ENCODE results near the gene ZSCAN9. TPM values are rescaled to one million over a fixed set of nuclear protein-coding genes. Genes with fewer than 3 reads are reported as not detected.

ZSCAN9 gene
- total RNA-seq, 3 donors from 2014 or later: 9.0 to 19.3 (median 19.3) TPM

DNA sequence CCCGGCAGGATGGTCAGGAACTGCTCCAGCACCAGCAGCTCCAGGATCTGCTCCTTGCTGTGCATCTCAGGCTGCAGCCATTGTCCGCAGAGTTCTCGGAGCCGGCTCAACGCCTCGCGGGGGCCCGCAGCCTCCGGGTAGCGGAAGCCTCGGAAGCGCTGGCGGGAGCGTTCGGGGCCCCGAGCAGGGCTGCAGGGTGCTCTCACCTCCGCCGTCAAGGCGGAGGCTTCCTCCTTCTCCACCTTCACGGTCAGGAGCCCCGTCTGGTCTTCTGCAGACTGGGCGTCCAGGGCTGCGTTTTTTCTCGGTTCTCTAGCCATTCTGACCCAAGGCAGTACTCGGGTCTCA is 26.6 kb downstream of the ZSCAN9 start:
- Histone ChIP-seq H3K9me3 (no peaks in the 10 kb centered on the region), H3K36me3 (no peaks in the 10 kb centered on the region), H3K27me3 (peaks cover 0 to 7% of the 10 kb centered on the region in 2 donors), H3K4me1 (peaks cover 2 to 5% of the 10 kb centered on the region in 2 donors), H3K4me3 (peak overlapping the region; percentile 61 to 90 (median 62)), H3K27ac (peak overlapping the region in 1 of 2 donors; percentile 45)
- intact Hi-C loops (cut with DNase I; ENCODE audit: low total_unique reads): no loop called here
- TF ChIP-seq, protein P1, sequence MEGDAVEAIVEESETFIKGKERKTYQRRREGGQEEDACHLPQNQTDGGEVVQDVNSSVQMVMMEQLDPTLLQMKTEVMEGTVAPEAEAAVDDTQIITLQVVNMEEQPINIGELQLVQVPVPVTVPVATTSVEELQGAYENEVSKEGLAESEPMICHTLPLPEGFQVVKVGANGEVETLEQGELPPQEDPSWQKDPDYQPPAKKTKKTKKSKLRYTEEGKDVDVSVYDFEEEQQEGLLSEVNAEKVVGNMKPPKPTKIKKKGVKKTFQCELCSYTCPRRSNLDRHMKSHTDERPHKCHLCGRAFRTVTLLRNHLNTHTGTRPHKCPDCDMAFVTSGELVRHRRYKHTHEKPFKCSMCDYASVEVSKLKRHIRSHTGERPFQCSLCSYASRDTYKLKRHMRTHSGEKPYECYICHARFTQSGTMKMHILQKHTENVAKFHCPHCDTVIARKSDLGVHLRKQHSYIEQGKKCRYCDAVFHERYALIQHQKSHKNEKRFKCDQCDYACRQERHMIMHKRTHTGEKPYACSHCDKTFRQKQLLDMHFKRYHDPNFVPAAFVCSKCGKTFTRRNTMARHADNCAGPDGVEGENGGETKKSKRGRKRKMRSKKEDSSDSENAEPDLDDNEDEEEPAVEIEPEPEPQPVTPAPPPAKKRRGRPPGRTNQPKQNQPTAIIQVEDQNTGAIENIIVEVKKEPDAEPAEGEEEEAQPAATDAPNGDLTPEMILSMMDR (IDR thresholded peaks at IDR 0.05): no peak
- TF ChIP-seq POLR2AphosphoS5 (IDR thresholded peaks at IDR 0.05) (no peak), POLR2A (IDR thresholded peaks at IDR 0.05) (no peak)
- DNase-seq (ENCODE audit: low spot score in 2 of 2): no peak

DNA sequence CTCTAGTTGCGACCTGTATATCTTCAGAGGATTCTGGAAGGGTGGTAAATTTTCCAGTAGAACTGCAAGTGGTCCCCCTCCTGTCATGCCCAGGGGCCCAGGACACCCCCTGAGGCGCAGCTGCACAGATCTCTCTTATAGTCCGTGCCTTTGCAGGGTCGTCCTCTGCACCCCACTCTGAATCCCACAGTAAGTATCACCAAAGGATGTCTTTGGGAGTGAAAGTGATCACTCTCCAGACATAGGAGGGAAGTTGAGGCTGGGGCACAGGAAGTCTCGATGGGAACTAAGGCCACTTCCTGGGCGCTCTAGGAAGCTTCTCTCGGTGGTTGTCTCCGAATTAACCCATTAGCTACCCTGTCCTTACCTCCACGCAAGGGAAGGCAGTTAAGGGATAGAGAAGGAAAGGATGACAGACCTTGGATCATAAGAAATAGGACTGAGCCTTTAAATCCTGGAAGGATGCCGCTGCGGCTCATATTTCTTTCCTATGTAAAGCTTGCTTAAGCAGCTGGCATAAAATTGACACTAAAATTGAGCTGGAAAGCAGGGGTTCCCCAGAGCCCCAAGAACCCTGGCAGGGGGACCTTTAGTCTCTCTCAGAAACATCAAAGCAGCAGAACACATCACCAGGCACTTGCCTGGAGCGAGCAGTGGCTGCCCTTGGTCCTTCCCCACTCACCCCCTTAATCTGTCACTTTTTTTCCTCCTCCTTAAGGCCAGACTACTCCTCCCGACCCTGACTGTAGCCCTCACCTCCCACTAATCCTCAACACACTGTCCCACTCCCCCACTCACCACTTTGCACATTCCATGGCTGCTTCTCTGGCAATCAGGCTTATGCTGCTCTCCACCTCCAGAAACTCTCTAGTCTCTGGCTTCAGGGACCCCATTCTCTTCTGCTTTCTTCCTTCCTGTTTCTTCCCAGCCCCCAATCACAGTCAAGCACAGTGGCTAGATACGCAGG is 27.2 kb downstream of the ZSCAN9 start, which contains the start of gene ZKSCAN4:
Gene ZKSCAN4, minus strand, starts transcription at position 261 of the 967 bp plus-strand sequence. CDS start 289 bp downstream, outside the sequence.
- intact Hi-C loops (cut with DNase I; ENCODE audit: low total_unique reads): no loop called here
- peaks cover 2 to 5% of the 10 kb centered on the region in 2 donors for H3K4me1 ChIP-seq
- H3K27ac ChIP-seq: peak within 1 kb of the TSS; percentile 9 to 45
- H3K4me3 ChIP-seq: peak within 1 kb of the TSS; percentile 61 to 90 (median 62)
- no peaks in the 10 kb centered on the region for H3K9me3 ChIP-seq
- DNase-seq (ENCODE audit: low spot score in 2 of 2): peak; percentile 29 to 56
- TF ChIP-seq POLR2AphosphoS5 (IDR thresholded peaks at IDR 0.05): peak in 2 of 3 donors; percentile 45 to 77
- TF ChIP-seq, protein P1 (IDR thresholded peaks at IDR 0.05): no peak
- H3K36me3 ChIP-seq: no peaks in the 10 kb centered on the region
- H3K27me3 ChIP-seq: peaks cover 0 to 7% of the 10 kb centered on the region in 2 donors

DNA sequence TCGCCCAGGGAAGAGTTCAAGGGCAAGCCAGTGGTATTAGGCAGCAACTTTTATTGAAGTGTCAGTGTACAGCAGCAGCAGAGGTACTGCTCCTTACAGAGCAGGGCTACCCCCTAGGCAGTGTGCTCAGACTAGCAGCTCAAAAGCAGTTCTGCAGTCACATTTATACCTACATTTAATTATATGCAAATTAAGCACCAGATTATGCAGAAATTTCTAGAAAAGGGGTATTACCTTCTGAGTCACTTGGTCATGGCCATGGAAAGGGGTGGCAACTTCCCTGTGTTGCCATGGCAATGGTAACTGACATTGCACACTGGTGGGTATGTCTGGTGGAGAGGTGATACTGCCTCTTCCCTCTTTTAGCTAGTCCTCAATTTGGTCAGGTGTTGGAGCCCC is 29.0 kb downstream of the ZSCAN9 start:
- Histone ChIP-seq H3K36me3 (no peaks in the 10 kb centered on the region), H3K4me3 (no peak overlapping the region), H3K9me3 (peaks cover 0 to 1% of the 10 kb centered on the region in 2 donors), H3K27me3 (peaks cover 0 to 7% of the 10 kb centered on the region in 2 donors), H3K27ac (no peak overlapping the region), H3K4me1 (peaks cover 2 to 5% of the 10 kb centered on the region in 2 donors)
- intact Hi-C loops (cut with DNase I; ENCODE audit: low total_unique reads): no loop called here
- no peak for DNase-seq (ENCODE audit: low spot score in 2 of 2)
- TF ChIP-seq POLR2AphosphoS5 (IDR thresholded peaks at IDR 0.05): no peak
- TF ChIP-seq POLR2A (IDR thresholded peaks at IDR 0.05): no peak
- TF ChIP-seq, protein P1 (IDR thresholded peaks at IDR 0.05): no peak

DNA sequence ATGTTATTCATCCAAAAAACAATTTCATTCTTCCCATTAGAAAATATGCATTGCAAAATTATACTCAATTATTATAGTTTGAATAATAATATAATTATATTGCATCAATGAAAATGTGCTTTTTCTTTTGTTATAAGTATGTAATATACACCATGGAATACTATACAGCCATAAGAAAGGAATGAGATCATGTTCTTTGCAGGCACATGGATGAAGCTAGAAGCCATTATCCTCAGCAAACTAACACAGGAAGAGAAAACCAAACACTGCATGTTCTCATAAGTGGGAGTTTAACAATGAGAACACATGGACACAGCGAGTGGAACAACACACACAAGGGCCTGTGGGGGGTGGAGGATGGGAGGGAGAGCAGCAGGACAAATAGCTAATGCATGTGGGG is 32.0 kb downstream of the ZSCAN9 start:
- no peak for DNase-seq (ENCODE audit: low spot score in 2 of 2)
- Histone ChIP-seq H3K4me1 (peaks cover 2 to 5% of the 10 kb centered on the region in 2 donors), H3K9me3 (peaks cover 7 to 12% of the 10 kb centered on the region in 2 donors), H3K27ac (no peak overlapping the region), H3K36me3 (no peaks in the 10 kb centered on the region), H3K4me3 (no peak overlapping the region), H3K27me3 (peaks cover 0 to 7% of the 10 kb centered on the region in 2 donors)
- no peak for TF ChIP-seq POLR2A (IDR thresholded peaks at IDR 0.05)
- no peak for TF ChIP-seq POLR2AphosphoS5 (IDR thresholded peaks at IDR 0.05)
- TF ChIP-seq, protein P1 (IDR thresholded peaks at IDR 0.05): no peak
- intact Hi-C loops (cut with DNase I; ENCODE audit: low total_unique reads): no loop called here
